ENCODE measurements around the gene USP40.

DNA sequence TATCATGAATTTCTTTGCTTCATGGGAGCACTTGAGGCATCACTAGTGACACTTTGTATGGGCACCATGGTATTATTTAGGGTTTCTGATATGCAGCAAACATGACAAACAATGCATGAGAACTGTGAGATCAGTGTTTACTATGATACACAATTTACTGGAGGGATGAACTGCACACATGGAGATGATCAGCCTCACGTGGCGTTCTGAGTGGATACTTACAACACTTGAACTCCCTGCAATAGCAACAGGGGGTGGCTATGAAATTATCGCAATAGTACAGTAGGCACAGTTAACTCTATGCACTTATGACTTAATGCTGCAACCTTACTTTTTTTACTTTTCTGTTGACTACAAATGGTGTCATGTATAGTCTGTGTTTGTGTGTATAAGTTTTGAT lies 32.4 kb upstream of the USP40 start:
- TF ChIP-seq, protein P1, sequence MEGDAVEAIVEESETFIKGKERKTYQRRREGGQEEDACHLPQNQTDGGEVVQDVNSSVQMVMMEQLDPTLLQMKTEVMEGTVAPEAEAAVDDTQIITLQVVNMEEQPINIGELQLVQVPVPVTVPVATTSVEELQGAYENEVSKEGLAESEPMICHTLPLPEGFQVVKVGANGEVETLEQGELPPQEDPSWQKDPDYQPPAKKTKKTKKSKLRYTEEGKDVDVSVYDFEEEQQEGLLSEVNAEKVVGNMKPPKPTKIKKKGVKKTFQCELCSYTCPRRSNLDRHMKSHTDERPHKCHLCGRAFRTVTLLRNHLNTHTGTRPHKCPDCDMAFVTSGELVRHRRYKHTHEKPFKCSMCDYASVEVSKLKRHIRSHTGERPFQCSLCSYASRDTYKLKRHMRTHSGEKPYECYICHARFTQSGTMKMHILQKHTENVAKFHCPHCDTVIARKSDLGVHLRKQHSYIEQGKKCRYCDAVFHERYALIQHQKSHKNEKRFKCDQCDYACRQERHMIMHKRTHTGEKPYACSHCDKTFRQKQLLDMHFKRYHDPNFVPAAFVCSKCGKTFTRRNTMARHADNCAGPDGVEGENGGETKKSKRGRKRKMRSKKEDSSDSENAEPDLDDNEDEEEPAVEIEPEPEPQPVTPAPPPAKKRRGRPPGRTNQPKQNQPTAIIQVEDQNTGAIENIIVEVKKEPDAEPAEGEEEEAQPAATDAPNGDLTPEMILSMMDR (IDR thresholded peaks at IDR 0.05 in 8 of 11, conservative IDR thresholded peaks at IDR 0.05 in 3 of 11) = no peak
- TF ChIP-seq POLR2A (IDR thresholded peaks at IDR 0.05) = no peak

Data from spleen (tissue), 7 donors.